Adrenal gland (tissue), 12 donors: ENCODE measurements around the gene SHISA5. TPM values are rescaled to one million over a fixed set of nuclear protein-coding genes. Genes with fewer than 3 reads are reported as not detected.

Experiments used
- DNase-seq, 7 donors: peaks; one replicate each; pipeline ENCODE4 v3.0.0-alpha.2; 2019 to 2020
- H3K27ac ChIP-seq, 5 donors: fragments of 200-600 bp; sonication (generic) in 4 of 5; 1 replicate in 3 of 5; 2 replicates in 2 of 5; pipeline versions ENCODE4 v1.5.1 to v1.8.0; 2016 to 2020; ENCODE audit warnings: mild to moderate bottlenecking in 1 of 5
- H3K27me3 ChIP-seq: fragments of 200-600 bp; 2 replicates; pipeline ENCODE4 v1.8.0; 2021
- H3K36me3 ChIP-seq, 2 donors: fragments of 200-600 bp; replicated peaks in 1 of 2; 1 replicate in 1 of 2; 2 replicates in 1 of 2; pipeline versions ENCODE4 v1.5.1 to v1.8.0; 2018 to 2022
- H3K4me1 ChIP-seq, 2 donors: fragments of 200-600 bp; replicated peaks in 1 of 2; 1 replicate in 1 of 2; 2 replicates in 1 of 2; pipeline versions ENCODE4 v1.5.1 to v1.8.0; 2018 to 2021
- H3K4me3 ChIP-seq, 4 donors: fragments of 200-600 bp; sonication (generic) in 3 of 4; one replicate each; pipeline ENCODE4 v1.5.1; 2016 to 2018
- H3K9me3 ChIP-seq, 3 donors: fragments of 200-600 bp; sonication (generic) in 1 of 3; replicated peaks in 1 of 3; 1 replicate in 2 of 3; 2 replicates in 1 of 3; pipeline versions ENCODE4 v1.5.1 to v1.8.0; 2016 to 2021
- POLR2A ChIP-seq, 2 donors: fragments of 450-650 bp; IDR thresholded peaks; one replicate each; pipeline ENCODE4 v1.6.1; 2017; ENCODE audit warnings: antibody characterized with exemption in 2 of 2, mild to moderate bottlenecking in 2 of 2, moderate library complexity in 1 of 2
- WGBS, 4 donors: extraction: QIAGEN DNeasy Blood & Tissue Kit in 2 of 4; methylation state at CpG; one replicate each; pipeline versions ENCODE4 v1.1.5 to v1.1.7; 2013 to 2017; 5-methylcytosine and 5-hydroxymethylcytosine counted together
- intact Hi-C, 2 donors: fragments of 100-400 bp; cut with DNase I; formaldehyde crosslinking; loops; one replicate each; pipeline versions ENCODE4 v1.14.1 to v1.15.0; 2022 to 2023
- polyA plus RNA-seq, 3 donors: library from polyadenylated mRNA; stranded (reverse); fragments of 200-250 nt in 2 of 3; fragments of 350-450 nt in 1 of 3; fragmentation: Illumina TruSeq in 1 of 3; extraction: RNeasy Lipid Tissue Mini Kit (QIAGEN cat#74804) in 1 of 3; gene quantifications; one replicate each; pipeline ENCODE4 v1.2.3, GENCODE V29; 2013 to 2014
- total RNA-seq, 9 donors: library from RNA; depleted of rRNA in 4 of 9; stranded (reverse); fragments of >200 nt in 4 of 9; fragments of 120-200 nt in 1 of 9; fragmentation: NEBNext Ultra II Directional in 1 of 9; extraction: Animal tissue kit (Norgen Biotek cat#: 25700) in 1 of 9; gene quantifications; one replicate each; pipeline versions ENCODE4 v1.1.0 to v1.2.4, GENCODE V29; 2013 to 2023
- TF ChIP-seq, protein P1 (sequence below), 6 experiments: fragments of 450-650 bp in 4 of 6; fragments of 200-600 bp in 2 of 6; sonication (generic) in 1 of 6; IDR thresholded peaks; 1 replicate in 5 of 6; 2 replicates in 1 of 6; pipeline versions ENCODE4 v1.5.1 to v1.8.0; 2016 to 2021; ENCODE audit warnings: antibody characterized with exemption in 6 of 6, mild to moderate bottlenecking in 2 of 6, moderate library complexity in 1 of 6
- donor health status: healthy with polysubstance abuse.
- donor health status: Bipolar disorder and iron deficiency.
- donor health status: DM: yes; HTN: yes; CAD: no.
- donor health status: DM: no; HTN: no; CAD: no.
- donor health status: DM: no; HTN: no; CAD: no.
- donor health status: DM: yes; HTN: yes; CAD: no.

The SHISA5 gene
- total and polyA plus RNA-seq, 12 donors: 77.2 to 167 (median 128) TPM

DNA sequence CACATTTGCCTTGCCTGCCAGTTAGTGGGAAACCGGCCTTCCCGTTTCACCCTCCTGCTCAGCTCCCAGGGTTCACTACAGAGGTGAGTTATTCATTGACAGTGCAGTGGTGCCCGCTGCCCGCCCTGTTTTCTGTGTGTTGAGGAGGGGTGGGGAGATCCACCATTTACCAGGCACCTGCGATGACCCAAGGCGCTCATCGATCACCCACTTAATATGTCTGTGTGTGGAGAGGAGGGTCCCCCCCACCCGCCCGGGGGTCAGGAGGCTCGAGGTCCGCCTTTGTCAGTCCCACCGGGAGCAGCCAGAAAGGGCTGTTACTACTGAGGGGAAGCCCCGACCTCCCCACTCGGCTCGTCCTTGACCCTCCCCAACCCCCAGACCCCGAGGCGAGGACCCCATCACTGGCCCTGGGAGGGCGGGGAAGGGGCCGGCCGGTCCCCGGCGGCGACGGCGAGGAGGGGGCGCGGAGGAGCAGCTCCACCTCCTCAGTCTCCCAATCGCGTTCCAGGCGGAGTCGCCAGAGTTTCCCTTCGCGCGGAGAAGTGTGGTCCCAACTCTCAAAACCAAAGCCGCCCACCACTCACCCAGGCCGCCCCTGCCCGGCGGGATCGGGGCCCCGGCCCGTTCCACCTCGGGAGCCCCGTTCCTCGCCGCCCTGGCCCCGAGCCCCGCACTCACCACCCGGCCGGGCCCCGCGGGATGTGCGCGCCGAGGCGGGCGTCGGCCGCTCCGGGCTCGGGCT is 75.2 kb downstream of the SHISA5 start:
- peak overlapping the region; percentile 28 to 93 (median 62) for H3K4me3 ChIP-seq
- H3K36me3 ChIP-seq: peaks cover 0 to 19% of the 10 kb centered on the region in 2 donors
- peak overlapping the region in 4 of 5 donors; percentile 53 to 79 (median 66) for H3K27ac ChIP-seq
- WGBS, 4 donors: 3 to 11% (median 5%) methylated on average over 12 to 60 of the region's 60 CpGs
- H3K9me3 ChIP-seq: no peaks in the 10 kb centered on the region
- intact Hi-C loops: no loop called here
- peak in 5 of 7 donors; percentile 23 to 63 (median 39) for DNase-seq
- peaks cover 7 to 19% of the 10 kb centered on the region in 2 donors for H3K4me1 ChIP-seq
- no peaks in the 10 kb centered on the region for H3K27me3 ChIP-seq
- TF ChIP-seq, protein P1, sequence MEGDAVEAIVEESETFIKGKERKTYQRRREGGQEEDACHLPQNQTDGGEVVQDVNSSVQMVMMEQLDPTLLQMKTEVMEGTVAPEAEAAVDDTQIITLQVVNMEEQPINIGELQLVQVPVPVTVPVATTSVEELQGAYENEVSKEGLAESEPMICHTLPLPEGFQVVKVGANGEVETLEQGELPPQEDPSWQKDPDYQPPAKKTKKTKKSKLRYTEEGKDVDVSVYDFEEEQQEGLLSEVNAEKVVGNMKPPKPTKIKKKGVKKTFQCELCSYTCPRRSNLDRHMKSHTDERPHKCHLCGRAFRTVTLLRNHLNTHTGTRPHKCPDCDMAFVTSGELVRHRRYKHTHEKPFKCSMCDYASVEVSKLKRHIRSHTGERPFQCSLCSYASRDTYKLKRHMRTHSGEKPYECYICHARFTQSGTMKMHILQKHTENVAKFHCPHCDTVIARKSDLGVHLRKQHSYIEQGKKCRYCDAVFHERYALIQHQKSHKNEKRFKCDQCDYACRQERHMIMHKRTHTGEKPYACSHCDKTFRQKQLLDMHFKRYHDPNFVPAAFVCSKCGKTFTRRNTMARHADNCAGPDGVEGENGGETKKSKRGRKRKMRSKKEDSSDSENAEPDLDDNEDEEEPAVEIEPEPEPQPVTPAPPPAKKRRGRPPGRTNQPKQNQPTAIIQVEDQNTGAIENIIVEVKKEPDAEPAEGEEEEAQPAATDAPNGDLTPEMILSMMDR (IDR thresholded peaks at IDR 0.05): no peak
- peak in 1 of 2 donors; percentile 25 for TF ChIP-seq POLR2A (IDR thresholded peaks at IDR 0.05)

DNA sequence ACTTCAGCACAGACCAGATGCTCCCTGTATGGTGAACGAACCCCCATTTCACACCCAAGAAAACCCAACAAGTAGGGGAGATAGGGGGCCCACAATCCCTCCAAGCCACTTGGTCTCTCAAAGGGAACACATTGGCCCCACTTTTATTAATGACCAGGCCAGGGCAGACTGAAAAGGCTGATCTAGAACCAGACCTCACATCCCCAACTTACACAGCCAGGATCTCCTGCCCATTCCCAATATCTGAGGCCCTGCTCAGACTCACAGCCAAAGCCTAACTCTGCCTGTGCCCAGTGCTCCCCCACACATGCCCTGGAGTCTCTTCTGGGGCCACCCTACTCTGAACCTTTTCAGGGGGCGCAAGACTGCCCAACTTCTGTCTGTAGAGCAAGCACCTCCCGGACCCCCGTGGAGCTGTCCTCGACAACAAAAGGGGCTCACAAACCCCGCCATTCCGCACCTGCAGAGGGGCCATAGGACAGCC is 75.8 kb downstream of the SHISA5 start:
- 65 to 83% (median 77%) methylated on average over 2 to 7 of the region's 7 CpGs for WGBS, 4 donors
- peaks cover 7 to 19% of the 10 kb centered on the region in 2 donors for H3K4me1 ChIP-seq
- H3K36me3 ChIP-seq: peaks cover 0 to 13% of the 10 kb centered on the region in 2 donors
- H3K9me3 ChIP-seq: no peaks in the 10 kb centered on the region
- no peaks in the 10 kb centered on the region for H3K27me3 ChIP-seq
- intact Hi-C loops: no loop called here
- no peak for TF ChIP-seq POLR2A (IDR thresholded peaks at IDR 0.05)
- TF ChIP-seq, protein P1 (IDR thresholded peaks at IDR 0.05): no peak
- peak overlapping the region in 1 of 4 donors; percentile 93 for H3K4me3 ChIP-seq
- DNase-seq: no peak
- H3K27ac ChIP-seq: peak overlapping the region in 2 of 5 donors; percentile 76 to 79

DNA sequence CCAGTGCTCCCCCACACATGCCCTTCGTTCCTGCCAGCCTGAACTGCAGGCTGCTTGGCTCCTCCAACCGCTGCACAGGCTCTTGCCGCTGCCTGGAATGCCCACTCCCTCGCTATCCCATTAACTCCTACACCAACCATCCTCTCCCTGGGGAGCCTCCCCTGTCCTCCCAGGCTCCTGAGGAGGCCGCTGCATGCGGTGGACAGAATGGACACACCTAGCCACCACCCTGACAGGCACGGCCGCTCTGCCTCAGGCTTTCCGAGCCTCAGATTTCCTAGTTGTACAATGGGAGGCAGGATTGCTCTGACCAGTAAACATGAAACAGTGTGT is 76.4 kb downstream of the SHISA5 start:
- DNase-seq: no peak
- WGBS, 4 donors: 79 to 87% (median 84%) methylated on average over 7 to 9 of the region's 9 CpGs
- H3K4me1 ChIP-seq: peaks cover 7 to 19% of the 10 kb centered on the region in 2 donors

DNA sequence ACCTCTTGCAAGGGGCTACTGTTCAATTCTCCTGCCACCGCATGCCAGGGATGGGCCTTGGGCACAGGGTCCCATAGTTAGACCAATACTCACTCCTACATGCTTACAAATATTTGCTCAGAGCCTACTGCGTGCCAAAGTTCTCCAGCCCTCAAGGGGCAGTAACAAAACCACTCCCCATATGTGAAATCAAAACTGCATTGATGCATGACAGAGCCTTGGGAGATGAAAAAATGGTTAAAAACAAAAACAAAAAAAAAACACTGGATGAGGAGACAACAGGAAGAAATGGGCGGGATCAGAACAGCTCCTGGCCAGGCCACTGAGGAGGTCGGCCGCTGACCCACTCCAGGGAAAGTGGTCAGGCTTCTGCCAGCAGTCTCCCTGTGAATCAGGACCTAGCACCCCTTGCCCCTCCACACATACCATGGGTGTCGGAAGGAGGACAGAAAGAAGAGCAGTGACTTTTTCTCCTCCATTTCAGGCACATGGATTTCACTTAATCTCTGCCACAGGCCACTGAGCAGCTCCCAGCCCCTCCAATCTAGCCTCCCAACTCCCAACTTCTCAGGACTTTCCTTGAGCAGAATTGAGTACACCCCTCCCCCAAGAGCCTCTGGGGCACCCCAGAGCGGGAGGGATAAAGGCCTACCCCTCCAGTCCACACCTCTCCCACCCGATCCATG is 76.9 kb downstream of the SHISA5 start:
- 68 to 80% (median 77%) methylated on average over 7 to 8 of the region's 8 CpGs for WGBS, 4 donors
- Histone ChIP-seq H3K27me3 (no peaks in the 10 kb centered on the region), H3K9me3 (no peaks in the 10 kb centered on the region), H3K36me3 (peaks cover 0 to 3% of the 10 kb centered on the region in 2 donors), H3K4me3 (no peak overlapping the region), H3K27ac (peak overlapping the region in 2 of 5 donors; percentile 76 to 79), H3K4me1 (peaks cover 7 to 19% of the 10 kb centered on the region in 2 donors)
- DNase-seq: no peak
- intact Hi-C loops: no loop called here
- TF ChIP-seq, protein P1 (IDR thresholded peaks at IDR 0.05): no peak
- no peak for TF ChIP-seq POLR2A (IDR thresholded peaks at IDR 0.05)

More for the DNA sequence above, 76.4 kb downstream of the SHISA5 start:
- Histone ChIP-seq H3K4me3 (no peak overlapping the region), H3K9me3 (no peaks in the 10 kb centered on the region), H3K27me3 (no peaks in the 10 kb centered on the region), H3K36me3 (peaks cover 0 to 8% of the 10 kb centered on the region in 2 donors), H3K27ac (peak overlapping the region in 2 of 5 donors; percentile 76 to 79)
- intact Hi-C loops: no loop called here
- TF ChIP-seq POLR2A (IDR thresholded peaks at IDR 0.05): no peak
